GM18526 (cell line): Measurements from ENCODE around the gene PRG3.

Experiments
- POLR2A ChIP-seq: IDR thresholded peaks from 3 replicates; pipeline ENCODE4 v1.6.1; 2011; ENCODE audit not compliant: insufficient read length; ENCODE audit errors: extremely low read depth

PRG3 gene

DNA sequence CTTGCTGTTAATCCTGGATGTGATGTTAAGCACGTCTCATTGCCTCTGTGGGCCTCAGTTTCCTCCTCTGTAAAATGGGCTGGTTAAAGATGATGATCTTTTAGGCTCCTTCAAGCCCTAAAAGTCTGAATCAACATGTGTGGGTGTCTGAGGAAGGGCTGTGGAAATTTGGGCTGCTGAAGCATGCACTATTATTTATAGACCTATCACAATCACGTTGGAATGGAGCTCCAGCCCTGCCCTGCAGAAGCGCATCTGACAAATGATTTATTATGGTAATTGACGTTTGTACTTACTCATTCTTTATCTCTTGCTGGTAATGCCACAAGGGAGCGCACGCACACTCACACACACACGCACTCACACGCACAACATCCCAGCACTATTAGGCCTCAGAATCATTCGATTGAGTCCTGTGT, 22.4 kb downstream of the PRG3 start:
- no peak for TF ChIP-seq POLR2A

DNA sequence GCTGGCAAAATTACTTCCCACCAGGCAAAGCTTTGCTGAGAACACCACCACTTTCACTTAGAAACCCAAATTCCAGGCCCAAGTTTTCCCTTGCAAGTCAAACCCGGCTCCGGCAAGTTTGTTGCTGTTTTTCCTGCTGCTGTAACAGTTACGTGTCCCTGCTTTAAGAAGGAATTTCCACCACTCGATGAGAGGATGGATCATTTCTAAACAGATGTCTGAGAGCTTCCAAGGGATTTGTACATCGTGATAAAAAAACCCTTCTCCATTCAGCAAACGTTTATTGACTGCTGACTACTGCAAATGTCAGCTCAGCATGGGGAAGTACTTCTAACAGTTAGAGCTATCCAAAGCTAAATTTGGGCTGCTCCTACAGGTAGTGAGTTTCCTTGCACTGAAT, 23.1 kb downstream of the PRG3 start:
- TF ChIP-seq POLR2A: no peak

DNA sequence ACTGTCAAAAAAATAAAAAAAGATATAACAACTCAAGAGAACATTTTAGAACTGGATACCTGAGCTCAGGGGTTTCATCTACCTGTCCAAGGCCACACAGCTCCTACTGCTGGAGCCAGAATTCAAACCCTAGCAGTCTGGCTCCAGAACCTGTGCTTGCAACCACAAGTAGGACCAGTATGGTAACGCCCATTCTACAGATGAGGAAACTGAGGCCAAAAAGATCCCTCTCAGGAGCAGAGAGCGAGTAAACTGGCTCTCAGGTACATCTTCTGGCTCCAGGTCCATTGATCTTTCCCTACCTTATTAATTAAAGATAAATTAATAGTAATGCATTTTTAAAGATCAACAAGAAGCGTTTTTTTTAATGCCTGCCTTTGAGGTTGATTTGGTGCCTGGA, 23.6 kb downstream of the PRG3 start:
- no peak for TF ChIP-seq POLR2A

DNA sequence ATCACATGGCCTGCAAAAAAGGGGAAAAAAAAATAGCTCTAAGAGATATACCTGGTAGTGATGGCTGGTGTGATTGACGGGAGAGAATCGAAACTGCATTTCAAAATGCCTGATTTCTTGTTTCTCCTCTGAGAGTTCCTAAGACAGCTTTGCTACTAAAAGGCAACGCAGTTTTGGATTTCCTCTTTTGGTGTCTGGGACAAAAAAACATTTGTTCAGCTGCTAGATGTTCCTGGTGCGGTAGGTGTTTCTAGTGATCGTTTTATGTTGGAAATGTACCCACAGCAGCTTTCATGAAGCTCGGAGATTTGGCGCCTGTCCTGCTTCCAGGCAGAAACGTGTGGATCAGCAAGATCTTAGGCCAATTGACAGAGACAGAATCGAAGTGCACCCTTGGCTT, 24.7 kb downstream of the PRG3 start:
- no peak for TF ChIP-seq POLR2A

DNA sequence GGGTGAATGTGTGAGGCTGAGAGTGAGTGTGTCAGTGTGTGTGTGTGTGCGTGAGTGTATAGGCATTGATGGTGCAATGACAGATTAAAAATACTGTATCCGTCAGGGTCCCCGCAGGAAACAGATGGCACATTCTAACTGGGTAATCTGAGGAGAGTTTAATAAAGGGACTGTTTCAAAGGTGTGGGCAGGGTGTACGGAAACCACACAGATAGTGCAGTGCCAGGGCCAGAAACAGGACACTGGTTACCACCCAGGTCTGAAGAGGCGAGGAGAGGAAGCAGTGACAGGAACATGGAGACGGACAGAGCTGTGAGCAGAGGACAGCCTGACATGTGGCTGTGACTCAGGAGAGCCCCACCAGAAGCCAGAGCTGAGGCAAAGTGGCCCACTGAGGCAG, 26.3 kb downstream of the PRG3 start:
- TF ChIP-seq POLR2A: no peak

DNA sequence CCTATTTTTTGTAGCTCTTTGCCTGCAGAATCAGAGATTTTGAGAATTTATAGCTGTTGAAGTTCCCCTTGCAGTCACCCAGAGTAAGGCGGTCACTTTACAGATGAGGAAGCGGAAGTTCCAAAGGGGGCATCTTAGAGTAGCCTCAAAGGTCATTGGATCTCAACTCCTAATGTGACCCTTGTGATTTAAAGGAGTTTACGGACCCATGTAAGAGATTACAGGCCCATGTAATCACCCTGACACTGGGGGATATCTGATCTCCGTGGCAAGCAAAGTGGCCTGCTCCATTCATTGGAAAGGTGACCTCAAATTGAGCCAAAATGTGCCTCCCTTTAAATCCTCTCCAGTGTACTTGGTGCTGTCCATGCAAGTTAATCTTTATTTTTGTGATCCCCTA, 27.1 kb downstream of the PRG3 start:
- no peak for TF ChIP-seq POLR2A

DNA sequence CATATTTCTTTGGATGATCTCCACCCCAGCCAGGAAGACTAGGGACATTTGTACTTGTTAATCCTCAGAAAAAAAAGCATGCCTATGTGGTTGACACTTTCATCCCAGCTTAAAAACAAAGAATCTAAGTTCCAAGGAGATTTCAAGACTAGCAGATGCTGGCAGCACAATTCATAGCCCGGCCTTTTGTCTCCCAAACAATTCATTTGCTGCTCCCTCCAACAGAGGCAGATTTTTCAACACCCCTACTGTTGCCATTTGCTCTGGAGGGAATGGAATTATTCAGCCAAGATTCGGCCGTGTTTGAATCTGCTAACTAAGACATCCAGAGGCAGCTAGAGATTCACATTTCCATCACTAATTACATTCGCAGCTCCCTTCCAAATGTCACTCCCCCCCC, 27.5 kb downstream of the PRG3 start:
- TF ChIP-seq POLR2A: no peak

DNA sequence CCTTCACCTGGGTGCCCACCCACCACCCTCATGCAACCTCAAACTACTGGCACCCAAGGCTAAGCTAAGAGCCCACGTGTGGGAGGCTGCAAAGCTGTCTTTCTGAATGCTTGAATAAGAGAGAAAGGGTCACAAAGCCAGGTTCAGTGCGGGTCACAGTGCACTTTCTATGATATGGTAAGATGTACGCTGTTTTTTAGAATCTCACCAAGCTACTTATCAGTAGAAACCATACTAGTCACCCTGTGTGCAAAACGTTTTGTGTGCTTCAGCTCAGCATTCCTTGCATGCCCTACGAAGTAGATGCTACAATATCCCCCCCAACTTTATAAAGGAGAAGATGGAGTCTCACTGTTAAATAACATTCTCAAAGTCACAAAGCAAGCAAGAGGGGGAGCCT, 27.9 kb downstream of the PRG3 start:
- TF ChIP-seq POLR2A: no peak

DNA sequence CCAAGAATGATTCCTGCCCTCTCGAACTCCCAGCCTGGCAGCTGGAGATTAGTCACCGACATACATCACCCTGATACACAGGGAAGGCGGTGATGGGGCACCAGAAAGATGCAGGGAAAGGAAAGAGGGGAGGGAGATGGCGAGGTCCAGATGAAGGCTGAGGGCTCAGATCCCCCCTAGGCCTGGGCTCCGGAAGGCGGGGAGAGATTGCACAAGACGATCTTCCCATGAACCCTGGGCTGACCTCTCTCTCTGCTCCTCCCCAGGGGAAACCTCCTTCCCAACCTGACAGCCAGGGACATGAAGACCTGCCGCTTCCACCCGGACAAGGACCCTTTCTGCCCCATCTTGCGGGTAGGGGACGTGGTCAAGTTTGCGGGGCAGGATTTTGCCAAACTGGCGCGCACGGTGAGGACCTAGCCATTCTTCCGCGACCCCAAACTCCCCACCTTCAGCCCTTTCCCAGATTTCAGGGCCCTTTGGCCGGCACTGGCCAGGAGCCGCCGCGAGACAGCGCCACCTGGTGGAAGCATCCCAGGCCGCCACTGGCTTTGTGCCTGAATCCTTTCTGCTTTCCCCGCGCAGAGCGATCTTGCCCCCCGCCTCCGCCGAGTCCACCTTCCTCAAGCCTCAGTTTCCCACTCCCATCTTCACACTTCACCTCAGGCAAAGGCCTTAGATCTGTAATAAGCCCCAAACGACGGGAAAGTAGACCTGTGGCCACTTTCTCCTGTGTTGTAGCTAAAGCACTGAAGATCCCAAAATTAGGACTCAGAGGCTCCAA, 31.3 kb downstream of the PRG3 start:
- TF ChIP-seq POLR2A: no peak

DNA sequence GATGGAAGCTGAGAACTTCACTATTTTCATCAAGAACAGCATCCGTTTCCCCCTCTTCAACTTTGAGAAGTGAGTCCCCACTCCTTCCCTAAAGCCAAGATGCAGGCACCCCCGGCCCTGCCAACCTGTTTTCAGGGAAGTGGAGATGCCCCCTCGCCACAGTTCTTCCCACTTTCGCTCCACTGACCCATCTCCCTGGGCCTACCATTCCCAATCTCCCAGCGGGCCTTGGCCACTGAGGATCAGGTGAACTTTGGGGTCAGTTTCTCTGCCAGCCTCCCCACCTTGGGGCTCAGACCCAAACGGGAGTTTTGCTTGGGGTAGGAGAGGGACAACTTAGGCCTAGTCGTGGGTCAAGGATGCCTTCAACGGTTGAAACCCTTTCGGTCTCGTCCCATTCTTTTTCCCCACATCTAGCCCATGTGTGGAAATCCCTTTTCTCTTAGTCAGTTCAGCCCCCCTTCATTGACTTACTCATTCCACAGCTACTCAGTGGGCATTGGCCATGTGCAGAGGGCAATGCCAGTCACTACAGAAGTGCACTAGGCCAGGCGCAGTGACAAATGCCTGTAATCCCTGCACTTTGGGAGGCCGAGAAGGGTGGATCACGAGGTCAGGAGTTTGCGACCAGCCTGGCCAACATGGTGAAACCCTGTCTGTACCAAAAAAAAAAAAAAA, 32.2 kb downstream of the PRG3 start:
- no peak for TF ChIP-seq POLR2A

DNA sequence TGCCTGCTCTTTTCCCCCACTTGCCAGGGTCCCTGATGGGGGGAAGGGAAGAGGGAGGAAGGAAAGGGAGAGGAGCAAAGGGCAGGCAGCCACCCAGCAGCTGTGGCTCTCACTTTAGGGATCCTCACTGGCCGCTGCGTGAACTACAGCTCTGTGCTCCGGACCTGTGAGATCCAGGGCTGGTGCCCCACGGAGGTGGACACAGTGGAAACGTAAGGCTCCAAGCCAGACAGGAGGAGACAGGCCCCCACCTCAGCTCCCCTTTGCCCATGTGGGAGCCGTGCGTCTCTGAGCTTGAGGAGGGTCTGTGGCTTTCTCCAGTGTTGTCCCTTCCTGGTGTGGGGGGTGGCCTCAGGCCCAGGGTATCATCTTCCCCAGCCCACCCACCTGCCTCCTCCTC, 32.9 kb downstream of the PRG3 start:
- no peak for TF ChIP-seq POLR2A

DNA sequence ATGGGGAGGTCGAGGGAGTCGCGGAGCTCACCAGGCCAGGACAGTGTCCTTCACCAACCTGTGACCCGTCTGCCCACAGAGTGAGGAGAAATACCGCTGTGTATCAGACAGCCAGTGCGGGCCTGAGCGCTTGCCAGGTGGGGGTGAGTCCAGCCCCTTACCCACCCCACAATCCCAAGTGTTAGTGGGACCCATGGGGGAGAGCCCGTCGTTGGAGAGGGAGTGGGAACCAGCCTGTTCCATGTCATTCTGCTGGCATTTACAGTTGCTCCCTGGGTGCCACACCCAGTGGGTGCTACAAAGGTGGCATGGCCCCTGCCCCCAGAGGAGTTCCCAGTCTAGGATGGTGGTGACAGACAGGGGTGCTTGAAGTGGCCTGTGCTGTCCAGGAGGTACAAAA, 33.6 kb downstream of the PRG3 start:
- TF ChIP-seq POLR2A: no peak

DNA sequence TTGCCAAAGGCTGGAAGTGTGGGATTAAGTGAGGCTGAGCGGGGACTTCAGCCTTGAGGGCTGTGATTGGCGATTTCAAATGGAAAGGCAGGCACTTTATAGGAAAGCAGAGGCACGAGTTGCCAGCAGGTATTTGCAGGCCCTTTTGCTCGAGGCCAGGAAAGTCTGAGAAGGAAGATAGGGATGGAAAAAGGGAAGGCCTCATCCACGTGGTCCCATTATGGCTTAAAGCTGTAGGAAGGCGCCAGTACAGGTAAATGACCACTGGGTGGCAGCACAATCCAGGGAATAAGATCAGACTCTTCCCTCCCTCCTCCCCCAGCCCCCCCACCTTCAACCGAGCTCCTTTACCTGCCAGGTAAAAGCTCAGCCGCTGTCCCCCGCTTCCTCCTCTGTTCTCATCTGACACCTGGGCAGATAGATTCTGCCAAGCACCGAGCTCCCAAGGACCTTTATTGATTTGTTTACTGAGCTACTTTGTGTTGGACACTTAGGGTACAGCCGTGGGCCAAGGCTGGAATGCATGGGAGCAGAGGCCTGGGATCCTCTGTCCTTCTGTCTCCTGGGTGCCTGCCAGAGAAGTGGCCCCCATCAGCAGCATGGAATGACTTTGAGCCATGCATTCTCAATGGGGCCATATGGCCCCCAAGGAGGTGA, 35.3 kb downstream of the PRG3 start:
- TF ChIP-seq POLR2A: no peak

DNA sequence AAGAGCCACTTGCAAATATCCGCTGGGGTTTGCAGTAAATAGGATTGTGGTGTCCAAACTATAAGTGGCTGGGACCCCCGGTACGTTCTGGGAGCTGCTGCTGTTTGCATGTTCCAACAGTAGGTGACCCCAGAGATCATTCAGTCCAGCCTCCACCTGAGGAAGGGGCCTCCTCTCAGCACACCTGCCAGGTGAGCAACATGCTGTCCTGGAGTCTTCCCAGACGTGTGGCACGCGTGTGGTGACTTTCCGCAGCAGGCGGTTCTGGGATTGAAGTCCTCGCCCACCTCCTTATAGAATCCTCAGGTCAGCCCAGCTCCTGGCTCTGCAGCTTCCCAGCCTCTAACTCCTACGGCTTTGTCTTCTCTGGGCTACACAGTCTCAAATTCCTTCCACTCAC, 36.1 kb downstream of the PRG3 start:
- no peak for TF ChIP-seq POLR2A

DNA sequence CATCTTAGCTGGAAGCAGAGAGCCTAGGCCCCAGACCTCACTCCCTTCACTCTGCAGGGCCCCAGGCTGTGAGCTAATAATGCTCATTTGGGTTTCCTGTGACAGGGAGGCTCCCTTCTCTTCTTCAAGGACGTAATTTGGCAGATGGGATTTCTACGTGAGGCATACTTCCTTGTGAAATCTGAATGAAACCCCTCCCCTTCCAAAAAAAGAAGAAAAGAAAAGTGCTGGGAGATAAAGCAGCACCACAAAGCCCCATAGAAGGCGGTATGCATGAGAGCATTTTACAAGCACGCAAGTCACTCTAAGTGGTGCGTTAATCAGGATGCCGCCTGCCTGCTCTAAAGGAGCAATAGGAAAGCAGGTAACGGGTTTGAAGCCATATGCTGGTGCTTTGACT, 37.1 kb downstream of the PRG3 start:
- no peak for TF ChIP-seq POLR2A

DNA sequence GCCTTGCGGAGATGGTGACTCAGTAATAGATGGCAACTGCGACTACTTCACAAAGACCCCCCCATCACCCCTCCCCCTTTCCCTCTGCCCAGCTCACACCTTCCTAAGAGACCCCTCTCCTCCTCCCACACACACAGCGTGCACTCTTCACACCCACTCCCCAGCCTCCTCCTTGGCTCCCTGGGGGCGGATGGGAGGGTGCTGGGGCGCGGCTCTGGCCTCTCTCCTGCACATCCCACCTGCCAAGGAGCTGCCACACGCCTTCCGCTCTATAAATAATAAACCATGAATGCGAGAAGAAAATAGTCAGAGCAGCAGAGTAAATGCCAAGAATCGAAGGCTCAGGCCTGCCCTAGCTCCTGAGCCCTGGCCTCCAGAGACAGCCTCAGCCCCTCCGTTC, 38.2 kb downstream of the PRG3 start:
- TF ChIP-seq POLR2A: no peak
